K562 (cell line): Measurements from ENCODE around the gene ORMDL1. TPM values are rescaled to one million over a fixed set of nuclear protein-coding genes. Genes with fewer than 3 reads are reported as not detected.

Experiments
- ATAC-seq: fragments of 200-7000 bp; cut with Tn5 transposase; 3 replicates; pipeline ENCODE4 v1.9.1; 2020; ENCODE audit warnings: moderate library complexity
- BruUV-seq: library from RNA; stranded (reverse); fragments of 400-500 nt; replicated peaks from 2 replicates; lab custom pipeline; 2021; lab: Mats Ljungman, UMichigan
- CTCF ChIA-PET: fragments of 300-600 bp; formaldehyde crosslinking; extraction: SDS; loops from one replicate; lab custom pipeline; 2021; ENCODE audit warnings: low intra/inter-chr PET ratio; lab: Yijun Ruan, JAX
- POLR2A ChIA-PET: fragments of 300-600, 350-650 bp; sonication (Branson Sonifier 250); formaldehyde crosslinking; extraction: SDS; loops from one replicate; lab custom pipeline; 2021; ENCODE audit warnings: antibody characterized with exemption, inconsistent platforms; lab: Yijun Ruan, JAX
- DNase-seq, 4 experiments: peaks; one replicate each; pipeline versions ENCODE4 v3.0.0 to v3.0.0-alpha.2; 2011 to 2018; ENCODE audit warnings: low spot score in 3 of 4, mixed read lengths in 3 of 4; ENCODE audit errors: extremely low read depth in 1 of 4
- FAIRE-seq: peaks from 2 replicates; lab custom pipeline; 2011; peaks lifted over from hg19 to GRCh38; lab: Jason Lieb, UNC
- H2AFZ ChIP-seq: 2 replicates; pipeline ENCODE4 v1.6.0; 2011; ENCODE audit warnings: low read depth, low read length, control low read depth, inconsistent platforms
- H3K27ac ChIP-seq: fragments of 200-600 bp; 3 replicates; pipeline ENCODE4 v1.8.0; 2011; ENCODE audit warnings: low read depth, mild to moderate bottlenecking, control low read depth, inconsistent platforms, low read length, moderate library complexity, mixed read lengths; ENCODE audit errors: extremely low read depth
- H3K27me3 ChIP-seq, 2 experiments: fragments of 300-600 bp in 1 of 2; 2 replicates in 1 of 2; 3 replicates in 1 of 2; pipeline versions ENCODE4 v1.6.0 to v1.8.0; 2011; ENCODE audit warnings: inconsistent platforms in 2 of 2, low read length in 2 of 2, mild to moderate bottlenecking in 1 of 2, mixed read lengths in 1 of 2, moderate library complexity in 1 of 2; ENCODE audit not compliant: control insufficient read depth in 2 of 2, insufficient read depth in 2 of 2
- H3K36me3 ChIP-seq: fragments of 300-600 bp; 3 replicates; pipeline ENCODE4 v1.8.0; 2011; ENCODE audit warnings: mild to moderate bottlenecking, low read length, inconsistent platforms; ENCODE audit not compliant: control insufficient read depth, insufficient read depth
- H3K4me1 ChIP-seq, 2 experiments: fragments of 200-600 bp in 1 of 2; replicated peaks in 1 of 2; 2 replicates in 1 of 2; 3 replicates in 1 of 2; pipeline versions ENCODE4 v1.5.1 to v1.8.0; 2011; ENCODE audit warnings: inconsistent platforms in 2 of 2, low read length in 2 of 2, mild to moderate bottlenecking in 1 of 2, mixed read lengths in 1 of 2, moderate library complexity in 1 of 2; ENCODE audit not compliant: control insufficient read depth in 2 of 2, insufficient read depth in 2 of 2
- H3K4me2 ChIP-seq: 2 replicates; pipeline ENCODE4 v1.6.1; 2011; ENCODE audit warnings: low read length, control low read depth, inconsistent platforms, mixed read lengths; ENCODE audit not compliant: insufficient read depth
- H3K4me3 ChIP-seq: fragments of 200-600 bp; sonication (generic), shearing (Covaris generic); 2 replicates; pipeline ENCODE4 v1.5.1; 2016; ENCODE audit warnings: control low read depth, inconsistent platforms
- H3K79me2 ChIP-seq: fragments of 200-600 bp; 3 replicates; pipeline ENCODE4 v1.8.0; 2011; ENCODE audit warnings: low read length, inconsistent platforms; ENCODE audit not compliant: control insufficient read depth, insufficient read depth
- H3K9ac ChIP-seq, 2 experiments: 2 replicates each; pipeline versions ENCODE4 v1.6.0 to v1.6.1; 2011; ENCODE audit warnings: low read depth in 2 of 2, low read length in 2 of 2, control low read depth in 1 of 2, inconsistent platforms in 1 of 2, mild to moderate bottlenecking in 1 of 2, mixed read lengths in 1 of 2; ENCODE audit not compliant: insufficient read depth in 1 of 2
- H3K9me1 ChIP-seq: one replicate; pipeline ENCODE4 v1.6.0; 2011; ENCODE audit warnings: inconsistent platforms, mild to moderate bottlenecking, low read length, moderate library complexity; ENCODE audit not compliant: control insufficient read depth, insufficient read depth
- H3K9me3 ChIP-seq: replicated peaks from 2 replicates; pipeline ENCODE4 v1.5.1; 2011; ENCODE audit warnings: low read depth, low read length, inconsistent platforms; ENCODE audit not compliant: control insufficient read depth, insufficient read depth
- H4K20me1 ChIP-seq: replicated peaks from 2 replicates; pipeline ENCODE4 v1.6.1; 2011; ENCODE audit warnings: low read length, inconsistent platforms, mixed read lengths; ENCODE audit not compliant: control insufficient read depth, insufficient read depth
- CREBBP ChIP-seq: IDR thresholded peaks from one replicate; pipeline ENCODE4 v1.6.1; 2012; ENCODE audit warnings: low read depth, mild to moderate bottlenecking, control low read depth, inconsistent platforms, low read length
- DACH1 ChIP-seq: fragments of 450-650 bp; IDR thresholded peaks from 2 replicates; pipeline ENCODE4 v1.6.1; 2018; ENCODE audit not compliant: partially characterized antibody
- FOXK1 ChIP-seq: sonication (generic); formaldehyde crosslinking; IDR thresholded peaks from 2 replicates; pipeline ENCODE4 v1.8.0; 2022; ENCODE audit warnings: missing genetic modification reagents, mild to moderate bottlenecking, borderline replicate concordance
- KAT7 ChIP-seq: sonication (generic); formaldehyde crosslinking; IDR thresholded peaks from 2 replicates; pipeline ENCODE4 v1.8.0; 2022; ENCODE audit warnings: missing genetic modification reagents, mild to moderate bottlenecking, borderline replicate concordance
- KAT8 ChIP-seq: fragments of 450-650 bp; IDR thresholded peaks from 2 replicates; pipeline ENCODE4 v1.6.1; 2016; ENCODE audit warnings: low read depth, mild to moderate bottlenecking
- KLF6 ChIP-seq: fragments of 250-450 bp; sonication (Bioruptor Pico); IDR thresholded peaks from 2 replicates; pipeline ENCODE4 v1.4.0; 2020; ENCODE audit warnings: mild to moderate bottlenecking, moderate library complexity, borderline replicate concordance
- NFXL1 ChIP-seq: fragments of 450-650 bp; formaldehyde crosslinking; IDR thresholded peaks from 2 replicates; pipeline ENCODE4 v1.4.0; 2021; ENCODE audit warnings: mild to moderate bottlenecking
- RAD21 ChIP-seq, 2 experiments: fragments of 250-450 bp in 1 of 2; fragments of 450-650 bp in 1 of 2; sonication (Bioruptor Pico) in 1 of 2; formaldehyde crosslinking in 1 of 2; IDR thresholded peaks in 1 of 2; conservative IDR thresholded peaks in 1 of 2; 2 replicates each; pipeline versions ENCODE4 v1.4.0 to v1.8.0; 2020 to 2022; ENCODE audit warnings: mild to moderate bottlenecking in 2 of 2, moderate library complexity in 1 of 2
- U2AF1 ChIP-seq: fragments of 200-400 bp; formaldehyde crosslinking; optimal IDR thresholded peaks from 2 replicates; pipeline ENCODE3; 2017; ENCODE audit warnings: mild to moderate bottlenecking, low read depth, low read length, moderate library complexity
- ZFP30 ChIP-seq: fragments of 250-450 bp; sonication (Bioruptor Pico); IDR thresholded peaks from 2 replicates; pipeline ENCODE4 v1.8.0; 2022; ENCODE audit warnings: moderate library complexity, mild to moderate bottlenecking, inconsistent platforms, borderline replicate concordance
- ZNF253 ChIP-seq: fragments of 250-450 bp; sonication (Bioruptor Pico); conservative IDR thresholded peaks from 2 replicates; pipeline ENCODE4 v1.6.1; 2021; ENCODE audit warnings: mild to moderate bottlenecking
- ZNF41 ChIP-seq: fragments of 250-450 bp; sonication (Bioruptor Pico); conservative IDR thresholded peaks from 2 replicates; pipeline ENCODE4 v1.4.0; 2020; ENCODE audit warnings: mild to moderate bottlenecking
- ZNF75A ChIP-seq: fragments of 450-650 bp; formaldehyde crosslinking; IDR thresholded peaks from 2 replicates; pipeline ENCODE4 v1.4.0; 2020; ENCODE audit warnings: mild to moderate bottlenecking
- WGBS: fragments of 100-300 bp; shearing (Covaris generic); methylation state at CpG from one replicate; pipeline ENCODE4 v1.1.6; 2016; ENCODE audit warnings: low coverage, mixed read lengths; ENCODE audit not compliant: insufficient coverage; ENCODE audit errors: missing lambda C conversion rate; 5-methylcytosine and 5-hydroxymethylcytosine counted together
- in situ Hi-C: fragments of 300-500 bp; cut with MboI; formaldehyde crosslinking; loops from 4 replicates; pipeline ENCODE4 v1.15.0; 2018; ENCODE audit warnings: inconsistent platforms, mixed read lengths
- intact Hi-C: fragments of 100-400 bp; cut with micrococcal nuclease; formaldehyde crosslinking; loops from 2 replicates; pipeline ENCODE4 v1.14.2; 2022
- polyA plus RNA-seq, 8 experiments: library from polyadenylated mRNA; depleted of rRNA in 4 of 8; stranded (reverse) in 5 of 8; unstranded in 3 of 8; fragments of >200 nt; fragmentation: Nextera tagmentation in 2 of 8; fragmentation: Illumina TruSeq in 1 of 8; extraction: Ambion mirVana in 2 of 8; extraction: Trizol in 1 of 8; gene quantifications; 2 replicates each; pipeline versions ENCODE4 v1.2.1 to v1.2.3, GENCODE V29; 2011 to 2014; ENCODE audit warnings: inconsistent platforms in 1 of 8, missing spikeins in 1 of 8
- total RNA-seq, 7 experiments: library from RNA; depleted of rRNA in 6 of 7; stranded (reverse); fragments of >200 nt in 6 of 7; fragmentation: Illumina TruSeq in 2 of 7; extraction: Trizol in 2 of 7; gene quantifications; 2 replicates each; pipeline versions ENCODE4 v1.2.1 to v1.2.3, GENCODE V29; 2011 to 2021; ENCODE audit warnings: low replicate concordance in 1 of 7
- TF ChIP-seq, protein P1 (sequence below): fragments of 200-400 bp; formaldehyde crosslinking; IDR thresholded peaks from 2 replicates; pipeline ENCODE4 v1.6.1; 2017; ENCODE audit warnings: mild to moderate bottlenecking, low read depth, low read length, moderate library complexity
- TF ChIP-seq, protein P2 (sequence below): fragments of 450-650 bp; formaldehyde crosslinking; IDR thresholded peaks from 2 replicates; pipeline ENCODE4 v1.4.0; 2022; ENCODE audit warnings: missing genetic modification characterization

Gene ORMDL1
- total and polyA plus RNA-seq, 9 of the 15 experiments (the other 6 are each of a cell fraction or from before 2014, with no cell fraction given): 35.1 to 74.2 (median 50.0) TPM

DNA sequence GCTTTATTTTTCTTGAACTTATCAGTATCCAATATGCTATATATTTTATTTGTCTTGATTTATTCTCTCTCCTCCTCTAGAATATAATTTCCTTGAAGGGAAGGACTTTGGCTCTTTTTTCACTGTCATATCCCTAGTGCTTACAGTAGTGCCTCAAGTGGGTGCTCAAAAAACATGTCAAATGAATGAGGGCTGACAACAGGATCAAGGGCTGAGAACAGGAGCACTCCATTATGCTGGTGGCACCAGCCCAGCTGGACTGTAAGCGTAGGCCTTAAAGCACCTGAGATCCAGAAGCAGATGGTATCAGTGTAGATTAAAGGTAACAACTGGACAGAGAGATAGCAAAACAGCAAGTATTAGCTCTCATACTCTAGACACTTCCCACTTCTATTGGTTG lies 46.4 kb upstream of the ORMDL1 start:
- POLR2A ChIA-PET: no interaction called here
- no TSS peak for BruUV-seq
- FAIRE-seq: no peak
- Histone ChIP-seq H3K4me3 (no peak overlapping the region), H3K79me2 (no peaks in the 10 kb centered on the region; the same call in 2 of the 3 replicates)
- TF ChIP-seq ZFP30 (CRISPR knock-in tag) (no peak), U2AF1 (no peak), KAT8 (no peak), RAD21 (CRISPR knock-in tag; conservative IDR thresholded peaks at IDR 0.05 in 1 of 2, IDR thresholded peaks at IDR 0.05 in 1 of 2) (no peak), CREBBP (no peak), ZNF75A (CRISPR knock-in tag) (no peak), DACH1 (no peak), KLF6 (CRISPR knock-in tag) (no peak), KAT7 (CRISPR knock-in tag) (no peak), FOXK1 (CRISPR knock-in tag) (no peak), ZNF41 (no peak), ZNF253 (no peak), NFXL1 (CRISPR knock-in tag) (no peak)
- TF ChIP-seq, protein P1, sequence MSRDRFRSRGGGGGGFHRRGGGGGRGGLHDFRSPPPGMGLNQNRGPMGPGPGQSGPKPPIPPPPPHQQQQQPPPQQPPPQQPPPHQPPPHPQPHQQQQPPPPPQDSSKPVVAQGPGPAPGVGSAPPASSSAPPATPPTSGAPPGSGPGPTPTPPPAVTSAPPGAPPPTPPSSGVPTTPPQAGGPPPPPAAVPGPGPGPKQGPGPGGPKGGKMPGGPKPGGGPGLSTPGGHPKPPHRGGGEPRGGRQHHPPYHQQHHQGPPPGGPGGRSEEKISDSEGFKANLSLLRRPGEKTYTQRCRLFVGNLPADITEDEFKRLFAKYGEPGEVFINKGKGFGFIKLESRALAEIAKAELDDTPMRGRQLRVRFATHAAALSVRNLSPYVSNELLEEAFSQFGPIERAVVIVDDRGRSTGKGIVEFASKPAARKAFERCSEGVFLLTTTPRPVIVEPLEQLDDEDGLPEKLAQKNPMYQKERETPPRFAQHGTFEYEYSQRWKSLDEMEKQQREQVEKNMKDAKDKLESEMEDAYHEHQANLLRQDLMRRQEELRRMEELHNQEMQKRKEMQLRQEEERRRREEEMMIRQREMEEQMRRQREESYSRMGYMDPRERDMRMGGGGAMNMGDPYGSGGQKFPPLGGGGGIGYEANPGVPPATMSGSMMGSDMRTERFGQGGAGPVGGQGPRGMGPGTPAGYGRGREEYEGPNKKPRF: no peak
- TF ChIP-seq, protein P2, sequence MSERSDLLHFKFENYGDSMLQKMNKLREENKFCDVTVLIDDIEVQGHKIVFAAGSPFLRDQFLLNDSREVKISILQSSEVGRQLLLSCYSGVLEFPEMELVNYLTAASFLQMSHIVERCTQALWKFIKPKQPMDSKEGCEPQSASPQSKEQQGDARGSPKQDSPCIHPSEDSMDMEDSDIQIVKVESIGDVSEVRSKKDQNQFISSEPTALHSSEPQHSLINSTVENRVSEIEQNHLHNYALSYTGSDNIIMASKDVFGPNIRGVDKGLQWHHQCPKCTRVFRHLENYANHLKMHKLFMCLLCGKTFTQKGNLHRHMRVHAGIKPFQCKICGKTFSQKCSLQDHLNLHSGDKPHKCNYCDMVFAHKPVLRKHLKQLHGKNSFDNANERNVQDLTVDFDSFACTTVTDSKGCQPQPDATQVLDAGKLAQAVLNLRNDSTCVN (CRISPR knock-in tag): no peak
- TF ChIP-seq, all 486 proteins: peak for 0
- no peak overlapping the region for H3K4me2 ChIP-seq
- in situ Hi-C loops: no loop called here
- no peaks in the 10 kb centered on the region for H4K20me1 ChIP-seq
- DNase-seq (no peak), ATAC-seq (no peak)
- H3K9me3 ChIP-seq: no peaks in the 10 kb centered on the region
- no peaks in the 10 kb centered on the region for H3K27me3 ChIP-seq
- H2AFZ ChIP-seq: no peak overlapping the region
- intact Hi-C loops: no loop called here
- H3K27ac ChIP-seq: no peak overlapping the region
- no peaks in the 10 kb centered on the region for H3K4me1 ChIP-seq
- CTCF ChIA-PET: no interaction called here
- H3K36me3 ChIP-seq: 0 out of 3 replicates have a peak, but pooled peaks cover 8% of the 10 kb centered on the region
- H3K9me1 ChIP-seq: no peaks in the 10 kb centered on the region
- no CpG with 5 or more reads among the region's 1 CpG for WGBS
- H3K9ac ChIP-seq: no peak overlapping the region
